K562 (cell line): ENCODE data around the gene PRR23E. TPM values are rescaled to one million over a fixed set of nuclear protein-coding genes. Genes with fewer than 3 reads are reported as not detected.

ENCODE experiments used
- ATAC-seq: fragments of 200-7000 bp; cut with Tn5 transposase; 3 replicates; pipeline ENCODE4 v1.9.1; 2020; ENCODE audit warnings: moderate library complexity
- BruUV-seq: library from RNA; stranded (reverse); fragments of 400-500 nt; replicated peaks from 2 replicates; lab custom pipeline; 2021; lab: Mats Ljungman, UMichigan
- CTCF ChIA-PET: fragments of 300-600 bp; formaldehyde crosslinking; extraction: SDS; loops from one replicate; lab custom pipeline; 2021; ENCODE audit warnings: low intra/inter-chr PET ratio; lab: Yijun Ruan, JAX
- POLR2A ChIA-PET: fragments of 300-600, 350-650 bp; sonication (Branson Sonifier 250); formaldehyde crosslinking; extraction: SDS; loops from one replicate; lab custom pipeline; 2021; ENCODE audit warnings: antibody characterized with exemption, inconsistent platforms; lab: Yijun Ruan, JAX
- DNase-seq, 4 experiments: peaks; one replicate each; pipeline versions ENCODE4 v3.0.0 to v3.0.0-alpha.2; 2011 to 2018; ENCODE audit warnings: low spot score in 3 of 4, mixed read lengths in 3 of 4; ENCODE audit errors: extremely low read depth in 1 of 4
- FAIRE-seq: peaks from 2 replicates; lab custom pipeline; 2011; peaks lifted over from hg19 to GRCh38; lab: Jason Lieb, UNC
- H2AFZ ChIP-seq: 2 replicates; pipeline ENCODE4 v1.6.0; 2011; ENCODE audit warnings: low read depth, low read length, control low read depth, inconsistent platforms
- H3K27ac ChIP-seq: fragments of 200-600 bp; 3 replicates; pipeline ENCODE4 v1.8.0; 2011; ENCODE audit warnings: low read depth, mild to moderate bottlenecking, control low read depth, inconsistent platforms, low read length, moderate library complexity, mixed read lengths; ENCODE audit errors: extremely low read depth
- H3K27me3 ChIP-seq, 2 experiments: fragments of 300-600 bp in 1 of 2; 2 replicates in 1 of 2; 3 replicates in 1 of 2; pipeline versions ENCODE4 v1.6.0 to v1.8.0; 2011; ENCODE audit warnings: inconsistent platforms in 2 of 2, low read length in 2 of 2, mild to moderate bottlenecking in 1 of 2, mixed read lengths in 1 of 2, moderate library complexity in 1 of 2; ENCODE audit not compliant: control insufficient read depth in 2 of 2, insufficient read depth in 2 of 2
- H3K36me3 ChIP-seq: fragments of 300-600 bp; 3 replicates; pipeline ENCODE4 v1.8.0; 2011; ENCODE audit warnings: mild to moderate bottlenecking, low read length, inconsistent platforms; ENCODE audit not compliant: control insufficient read depth, insufficient read depth
- H3K4me1 ChIP-seq, 2 experiments: fragments of 200-600 bp in 1 of 2; replicated peaks in 1 of 2; 2 replicates in 1 of 2; 3 replicates in 1 of 2; pipeline versions ENCODE4 v1.5.1 to v1.8.0; 2011; ENCODE audit warnings: inconsistent platforms in 2 of 2, low read length in 2 of 2, mild to moderate bottlenecking in 1 of 2, mixed read lengths in 1 of 2, moderate library complexity in 1 of 2; ENCODE audit not compliant: control insufficient read depth in 2 of 2, insufficient read depth in 2 of 2
- H3K4me2 ChIP-seq: 2 replicates; pipeline ENCODE4 v1.6.1; 2011; ENCODE audit warnings: low read length, control low read depth, inconsistent platforms, mixed read lengths; ENCODE audit not compliant: insufficient read depth
- H3K4me3 ChIP-seq: fragments of 200-600 bp; sonication (generic), shearing (Covaris generic); 2 replicates; pipeline ENCODE4 v1.5.1; 2016; ENCODE audit warnings: control low read depth, inconsistent platforms
- H3K79me2 ChIP-seq: fragments of 200-600 bp; 3 replicates; pipeline ENCODE4 v1.8.0; 2011; ENCODE audit warnings: low read length, inconsistent platforms; ENCODE audit not compliant: control insufficient read depth, insufficient read depth
- H3K9ac ChIP-seq, 2 experiments: 2 replicates each; pipeline versions ENCODE4 v1.6.0 to v1.6.1; 2011; ENCODE audit warnings: low read depth in 2 of 2, low read length in 2 of 2, control low read depth in 1 of 2, inconsistent platforms in 1 of 2, mild to moderate bottlenecking in 1 of 2, mixed read lengths in 1 of 2; ENCODE audit not compliant: insufficient read depth in 1 of 2
- H3K9me1 ChIP-seq: one replicate; pipeline ENCODE4 v1.6.0; 2011; ENCODE audit warnings: inconsistent platforms, mild to moderate bottlenecking, low read length, moderate library complexity; ENCODE audit not compliant: control insufficient read depth, insufficient read depth
- H3K9me3 ChIP-seq: replicated peaks from 2 replicates; pipeline ENCODE4 v1.5.1; 2011; ENCODE audit warnings: low read depth, low read length, inconsistent platforms; ENCODE audit not compliant: control insufficient read depth, insufficient read depth
- H4K20me1 ChIP-seq: replicated peaks from 2 replicates; pipeline ENCODE4 v1.6.1; 2011; ENCODE audit warnings: low read length, inconsistent platforms, mixed read lengths; ENCODE audit not compliant: control insufficient read depth, insufficient read depth
- CBX8 ChIP-seq: fragments of 200-600 bp; sonication (generic); IDR thresholded peaks from 2 replicates; pipeline ENCODE4 v1.6.1; 2012; ENCODE audit warnings: borderline replicate concordance, mixed run types, low read depth, mild to moderate bottlenecking, moderate library complexity, mixed read lengths, low read length, control low read depth, inconsistent platforms; ENCODE audit not compliant: poor library complexity, severe bottlenecking; ENCODE audit errors: extremely low read depth
- KLF10 ChIP-seq: fragments of 250-450 bp; sonication (Bioruptor Pico); IDR thresholded peaks from 2 replicates; pipeline ENCODE4 v1.6.1; 2021; ENCODE audit warnings: matching md5 sums
- MAFF ChIP-seq: IDR thresholded peaks from 2 replicates; pipeline ENCODE4 v1.6.1; 2012; ENCODE audit warnings: low read length, improper control_type of control experiment
- MECOM ChIP-seq: fragments of 250-450 bp; sonication (Bioruptor Pico); IDR thresholded peaks from 2 replicates; pipeline ENCODE4 v1.8.0; 2022; ENCODE audit warnings: inconsistent platforms
- MYNN ChIP-seq, 2 experiments: sonication (generic); formaldehyde crosslinking in 1 of 2; IDR thresholded peaks; 2 replicates each; pipeline versions ENCODE4 v1.5.0 to v1.6.1; 2016 to 2020; ENCODE audit warnings: antibody characterized with exemption in 1 of 2, missing genetic modification reagents in 1 of 2
- NFXL1 ChIP-seq: fragments of 450-650 bp; formaldehyde crosslinking; IDR thresholded peaks from 2 replicates; pipeline ENCODE4 v1.4.0; 2021; ENCODE audit warnings: mild to moderate bottlenecking
- POLR2A ChIP-seq: fragments of 450-650 bp; conservative IDR thresholded peaks from 2 replicates; pipeline ENCODE4 v1.6.1; 2016
- XRCC4 ChIP-seq: IDR thresholded peaks from one replicate; pipeline ENCODE4 v1.6.1; 2011; ENCODE audit not compliant: insufficient read depth, insufficient read length; ENCODE audit errors: extremely low read depth
- ZNF224 ChIP-seq: sonication (generic); formaldehyde crosslinking; IDR thresholded peaks from 2 replicates; pipeline ENCODE4 v1.8.0; 2022; ENCODE audit warnings: mild to moderate bottlenecking, missing genetic modification reagents
- WGBS: fragments of 100-300 bp; shearing (Covaris generic); methylation state at CpG from one replicate; pipeline ENCODE4 v1.1.6; 2016; ENCODE audit warnings: low coverage, mixed read lengths; ENCODE audit not compliant: insufficient coverage; ENCODE audit errors: missing lambda C conversion rate; 5-methylcytosine and 5-hydroxymethylcytosine counted together
- in situ Hi-C: fragments of 300-500 bp; cut with MboI; formaldehyde crosslinking; loops from 4 replicates; pipeline ENCODE4 v1.15.0; 2018; ENCODE audit warnings: inconsistent platforms, mixed read lengths
- intact Hi-C: fragments of 100-400 bp; cut with micrococcal nuclease; formaldehyde crosslinking; loops from 2 replicates; pipeline ENCODE4 v1.14.2; 2022
- polyA plus RNA-seq, 8 experiments: library from polyadenylated mRNA; depleted of rRNA in 4 of 8; stranded (reverse) in 5 of 8; unstranded in 3 of 8; fragments of >200 nt; fragmentation: Nextera tagmentation in 2 of 8; fragmentation: Illumina TruSeq in 1 of 8; extraction: Ambion mirVana in 2 of 8; extraction: Trizol in 1 of 8; gene quantifications; 2 replicates each; pipeline versions ENCODE4 v1.2.1 to v1.2.3, GENCODE V29; 2011 to 2014; ENCODE audit warnings: inconsistent platforms in 1 of 8, missing spikeins in 1 of 8
- total RNA-seq, 7 experiments: library from RNA; depleted of rRNA in 6 of 7; stranded (reverse); fragments of >200 nt in 6 of 7; fragmentation: Illumina TruSeq in 2 of 7; extraction: Trizol in 2 of 7; gene quantifications; 2 replicates each; pipeline versions ENCODE4 v1.2.1 to v1.2.3, GENCODE V29; 2011 to 2021; ENCODE audit warnings: low replicate concordance in 1 of 7
- TF ChIP-seq, protein P1 (sequence below): sonication (generic); formaldehyde crosslinking; IDR thresholded peaks from 2 replicates; pipeline ENCODE4 v1.8.0; 2022; ENCODE audit warnings: mild to moderate bottlenecking, missing genetic modification reagents, borderline replicate concordance
- TF ChIP-seq, protein P2 (sequence below): fragments of 450-650 bp; IDR thresholded peaks from 2 replicates; pipeline ENCODE4 v1.6.1; 2018; ENCODE audit not compliant: partially characterized antibody
- TF ChIP-seq, protein P3 (sequence below): fragments of 450-650 bp; formaldehyde crosslinking; IDR thresholded peaks from 2 replicates; pipeline ENCODE4 v1.4.0; 2022; ENCODE audit warnings: missing genetic modification characterization
- TF ChIP-seq, protein P4 (sequence below), 3 experiments: fragments of 200-800 bp in 1 of 3; sonication (Bioruptor generic) in 1 of 3; sonication (generic) in 1 of 3; formaldehyde crosslinking in 1 of 3; IDR thresholded peaks; 2 replicates each; pipeline versions ENCODE4 v1.6.1 to v1.8.0; 2016 to 2022; ENCODE audit warnings: mild to moderate bottlenecking in 2 of 3, missing compliant biosample characterization in 2 of 3, missing genetic modification characterization in 2 of 3, missing genetic modification reagents in 1 of 3

PRR23E gene
- total and polyA plus RNA-seq, 9 of the 15 experiments (the other 6 are each of a cell fraction or from before 2014, with no cell fraction given), result not detected

DNA sequence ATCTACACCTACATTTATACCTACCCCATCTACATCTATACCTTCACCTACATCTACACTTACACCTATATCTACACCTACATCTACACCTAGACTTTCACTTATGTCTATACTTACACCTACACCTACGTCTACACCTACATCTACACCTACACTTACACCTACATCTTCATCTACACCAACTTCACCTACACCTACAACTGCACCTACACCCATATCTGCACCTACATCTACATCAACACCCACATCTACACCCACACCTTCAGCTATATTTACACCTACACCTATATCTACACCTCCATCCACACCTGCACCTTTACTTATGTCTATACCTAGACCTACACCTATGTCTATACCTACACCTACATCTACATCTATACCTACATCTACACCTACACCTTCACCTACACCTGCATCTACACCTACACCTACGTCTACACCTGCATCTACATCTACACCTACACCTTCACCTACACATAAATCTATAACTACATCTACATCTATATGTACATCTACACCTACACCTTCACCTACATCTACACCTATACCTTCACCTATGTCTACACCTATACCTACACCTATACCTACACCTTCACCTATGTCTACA, 30.9 kb upstream of the PRR23E start:
- intact Hi-C loops (no loop called here), in situ Hi-C loops (no loop called here)
- no peaks in the 10 kb centered on the region for H3K27me3 ChIP-seq
- H3K9me1 ChIP-seq, result no peaks in the 10 kb centered on the region
- no peaks in the 10 kb centered on the region for H4K20me1 ChIP-seq
- no peaks in the 10 kb centered on the region for H3K79me2 ChIP-seq
- H3K4me2 ChIP-seq, result no peak overlapping the region
- ATAC-seq (no peak), FAIRE-seq (no peak), DNase-seq (no peak)
- ChIA-PET CTCF (no interaction called here), POLR2A (no interaction called here)
- no peaks in the 10 kb centered on the region for H3K4me1 ChIP-seq
- H3K27ac ChIP-seq, result no peak overlapping the region
- no peak overlapping the region for H2AFZ ChIP-seq
- H3K9me3 ChIP-seq, result no peaks in the 10 kb centered on the region; the same call in 1 of the 2 replicates
- BruUV-seq, result no TSS peak
- no peaks in the 10 kb centered on the region for H3K36me3 ChIP-seq
- no peak overlapping the region for H3K4me3 ChIP-seq
- no peak overlapping the region for H3K9ac ChIP-seq
- 0% methylated on average over 2 of the region's 2 CpGs for WGBS
- TF ChIP-seq MYNN (IDR thresholded peaks at IDR 0.05) (no peak), MYNN (CRISPR knock-in tag; IDR thresholded peaks at IDR 0.05) (no peak), MAFF (no peak), CBX8 (no peak), POLR2A (no peak), KLF10 (CRISPR knock-in tag) (no peak), ZNF224 (CRISPR knock-in tag) (no peak), MECOM (CRISPR knock-in tag) (no peak), NFXL1 (CRISPR knock-in tag) (no peak), XRCC4 (no peak)
- TF ChIP-seq, protein P1, sequence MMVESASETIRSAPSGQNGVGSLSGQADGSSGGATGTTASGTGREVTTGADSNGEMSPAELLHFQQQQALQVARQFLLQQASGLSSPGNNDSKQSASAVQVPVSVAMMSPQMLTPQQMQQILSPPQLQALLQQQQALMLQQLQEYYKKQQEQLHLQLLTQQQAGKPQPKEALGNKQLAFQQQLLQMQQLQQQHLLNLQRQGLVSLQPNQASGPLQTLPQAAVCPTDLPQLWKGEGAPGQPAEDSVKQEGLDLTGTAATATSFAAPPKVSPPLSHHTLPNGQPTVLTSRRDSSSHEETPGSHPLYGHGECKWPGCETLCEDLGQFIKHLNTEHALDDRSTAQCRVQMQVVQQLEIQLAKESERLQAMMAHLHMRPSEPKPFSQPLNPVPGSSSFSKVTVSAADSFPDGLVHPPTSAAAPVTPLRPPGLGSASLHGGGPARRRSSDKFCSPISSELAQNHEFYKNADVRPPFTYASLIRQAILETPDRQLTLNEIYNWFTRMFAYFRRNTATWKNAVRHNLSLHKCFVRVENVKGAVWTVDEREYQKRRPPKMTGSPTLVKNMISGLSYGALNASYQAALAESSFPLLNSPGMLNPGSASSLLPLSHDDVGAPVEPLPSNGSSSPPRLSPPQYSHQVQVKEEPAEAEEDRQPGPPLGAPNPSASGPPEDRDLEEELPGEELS (CRISPR knock-in tag), result no peak
- TF ChIP-seq, protein P2, sequence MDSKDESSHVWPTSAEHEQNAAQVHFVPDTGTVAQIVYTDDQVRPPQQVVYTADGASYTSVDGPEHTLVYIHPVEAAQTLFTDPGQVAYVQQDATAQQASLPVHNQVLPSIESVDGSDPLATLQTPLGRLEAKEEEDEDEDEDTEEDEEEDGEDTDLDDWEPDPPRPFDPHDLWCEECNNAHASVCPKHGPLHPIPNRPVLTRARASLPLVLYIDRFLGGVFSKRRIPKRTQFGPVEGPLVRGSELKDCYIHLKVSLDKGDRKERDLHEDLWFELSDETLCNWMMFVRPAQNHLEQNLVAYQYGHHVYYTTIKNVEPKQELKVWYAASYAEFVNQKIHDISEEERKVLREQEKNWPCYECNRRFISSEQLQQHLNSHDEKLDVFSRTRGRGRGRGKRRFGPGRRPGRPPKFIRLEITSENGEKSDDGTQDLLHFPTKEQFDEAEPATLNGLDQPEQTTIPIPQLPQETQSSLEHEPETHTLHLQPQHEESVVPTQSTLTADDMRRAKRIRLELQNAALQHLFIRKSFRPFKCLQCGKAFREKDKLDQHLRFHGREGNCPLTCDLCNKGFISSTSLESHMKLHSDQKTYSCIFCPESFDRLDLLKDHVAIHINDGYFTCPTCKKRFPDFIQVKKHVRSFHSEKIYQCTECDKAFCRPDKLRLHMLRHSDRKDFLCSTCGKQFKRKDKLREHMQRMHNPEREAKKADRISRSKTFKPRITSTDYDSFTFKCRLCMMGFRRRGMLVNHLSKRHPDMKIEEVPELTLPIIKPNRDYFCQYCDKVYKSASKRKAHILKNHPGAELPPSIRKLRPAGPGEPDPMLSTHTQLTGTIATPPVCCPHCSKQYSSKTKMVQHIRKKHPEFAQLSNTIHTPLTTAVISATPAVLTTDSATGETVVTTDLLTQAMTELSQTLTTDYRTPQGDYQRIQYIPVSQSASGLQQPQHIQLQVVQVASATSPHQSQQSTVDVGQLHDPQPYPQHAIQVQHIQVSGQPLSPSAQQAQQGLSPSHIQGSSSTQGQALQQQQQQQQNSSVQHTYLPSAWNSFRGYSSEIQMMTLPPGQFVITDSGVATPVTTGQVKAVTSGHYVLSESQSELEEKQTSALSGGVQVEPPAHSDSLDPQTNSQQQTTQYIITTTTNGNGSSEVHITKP, result no peak
- TF ChIP-seq, protein P3, sequence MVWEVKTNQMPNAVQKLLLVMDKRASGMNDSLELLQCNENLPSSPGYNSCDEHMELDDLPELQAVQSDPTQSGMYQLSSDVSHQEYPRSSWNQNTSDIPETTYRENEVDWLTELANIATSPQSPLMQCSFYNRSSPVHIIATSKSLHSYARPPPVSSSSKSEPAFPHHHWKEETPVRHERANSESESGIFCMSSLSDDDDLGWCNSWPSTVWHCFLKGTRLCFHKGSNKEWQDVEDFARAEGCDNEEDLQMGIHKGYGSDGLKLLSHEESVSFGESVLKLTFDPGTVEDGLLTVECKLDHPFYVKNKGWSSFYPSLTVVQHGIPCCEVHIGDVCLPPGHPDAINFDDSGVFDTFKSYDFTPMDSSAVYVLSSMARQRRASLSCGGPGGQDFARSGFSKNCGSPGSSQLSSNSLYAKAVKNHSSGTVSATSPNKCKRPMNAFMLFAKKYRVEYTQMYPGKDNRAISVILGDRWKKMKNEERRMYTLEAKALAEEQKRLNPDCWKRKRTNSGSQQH (CRISPR knock-in tag), result no peak
- TF ChIP-seq, protein P4, sequence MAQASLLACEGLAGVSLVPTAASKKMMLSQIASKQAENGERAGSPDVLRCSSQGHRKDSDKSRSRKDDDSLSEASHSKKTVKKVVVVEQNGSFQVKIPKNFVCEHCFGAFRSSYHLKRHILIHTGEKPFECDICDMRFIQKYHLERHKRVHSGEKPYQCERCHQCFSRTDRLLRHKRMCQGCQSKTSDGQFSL (CRISPR knock-in tag; IDR thresholded peaks at IDR 0.05), result no peak
- TF ChIP-seq, protein P4 (tag; IDR thresholded peaks at IDR 0.05), result no peak
